Measurements from ENCODE around the gene USP22. TPM values are rescaled to one million over a fixed set of nuclear protein-coding genes. Genes with fewer than 3 reads are reported as not detected.

The USP22 gene
- total and polyA plus RNA-seq, 8 donors: 157 to 229 (median 202) TPM

- H3K36me3 ChIP-seq: peaks cover 5 to 83% of the 10 kb centered on the region in 2 donors
- no peak overlapping the region for H3K27ac ChIP-seq
- intact Hi-C loops (cut with DNase I): no loop called here
- ATAC-seq (no peak), DNase-seq (no peak)
- no peak for TF ChIP-seq CTCF (IDR thresholded peaks at IDR 0.05)
- H3K4me1 ChIP-seq: peaks cover 2 to 27% of the 10 kb centered on the region in 2 donors
- no peaks in the 10 kb centered on the region for H3K27me3 ChIP-seq
- H3K4me3 ChIP-seq: no peak overlapping the region
- no peaks in the 10 kb centered on the region for H3K9me3 ChIP-seq
Observed at GRCh38 chr17:21002309-21003006, 40.4 kb downstream of the USP22 start.

- no peaks in the 10 kb centered on the region for H3K27me3 ChIP-seq
- intact Hi-C loops (cut with DNase I): no loop called here
- no peak overlapping the region for H3K4me3 ChIP-seq
- no peaks in the 10 kb centered on the region for H3K9me3 ChIP-seq
- ATAC-seq (no peak), DNase-seq (no peak)
- H3K36me3 ChIP-seq: peaks cover 5 to 77% of the 10 kb centered on the region in 2 donors
- TF ChIP-seq CTCF (IDR thresholded peaks at IDR 0.05): no peak
- no peak overlapping the region for H3K27ac ChIP-seq
- peaks cover 2 to 27% of the 10 kb centered on the region in 2 donors for H3K4me1 ChIP-seq
Observed at GRCh38 chr17:21001813-21002221, 41.0 kb downstream of the USP22 start.

GRCh38 chr17:21001111-21001812 lies 41.5 kb downstream of the USP22 start:
- peaks cover 5 to 71% of the 10 kb centered on the region in 2 donors for H3K36me3 ChIP-seq
- no peaks in the 10 kb centered on the region for H3K9me3 ChIP-seq
- no peak for TF ChIP-seq CTCF (IDR thresholded peaks at IDR 0.05)
- DNase-seq (no peak), ATAC-seq (no peak)
- intact Hi-C loops (cut with DNase I): no loop called here
- H3K4me1 ChIP-seq: peaks cover 2 to 27% of the 10 kb centered on the region in 2 donors
- H3K27me3 ChIP-seq: no peaks in the 10 kb centered on the region
- H3K27ac ChIP-seq: no peak overlapping the region
- H3K4me3 ChIP-seq: no peak overlapping the region

GRCh38 chr17:20999841-21000532 lies 42.8 kb downstream of the USP22 start:
- DNase-seq (no peak), ATAC-seq (peak; percentile 4)
- Histone ChIP-seq H3K27me3 (no peaks in the 10 kb centered on the region), H3K27ac (no peak overlapping the region), H3K36me3 (peaks cover 0 to 59% of the 10 kb centered on the region in 2 donors), H3K4me1 (peaks cover 2 to 27% of the 10 kb centered on the region in 2 donors), H3K9me3 (no peaks in the 10 kb centered on the region), H3K4me3 (no peak overlapping the region)
- intact Hi-C loops (cut with DNase I): no loop called here
- TF ChIP-seq CTCF (IDR thresholded peaks at IDR 0.05): no peak
